Endodermal cell (in vitro differentiated cells): ENCODE measurements around the gene DCANP1. TPM values are rescaled to one million over a fixed set of nuclear protein-coding genes. Genes with fewer than 3 reads are reported as not detected.

Experiments
- DNase-seq: peaks from one replicate; pipeline ENCODE4 v3.0.0-alpha.2; 2017
- H3K27ac ChIP-seq: 2 replicates; pipeline ENCODE4 v1.5.1; 2013; ENCODE audit warnings: mild to moderate bottlenecking, low read depth, low read length, moderate library complexity
- H3K27me3 ChIP-seq: 2 replicates; pipeline ENCODE4 v1.6.1; 2013; ENCODE audit warnings: mild to moderate bottlenecking, low read length, moderate library complexity; ENCODE audit not compliant: insufficient read depth, control insufficient read depth, poor library complexity, severe bottlenecking
- H3K36me3 ChIP-seq: 2 replicates; pipeline ENCODE4 v1.7.0; 2013; ENCODE audit warnings: mild to moderate bottlenecking, low read length, moderate library complexity; ENCODE audit not compliant: control insufficient read depth, insufficient read depth
- H3K4me1 ChIP-seq: one replicate; pipeline ENCODE4 v1.7.0; 2013; ENCODE audit warnings: low read length; ENCODE audit not compliant: control insufficient read depth, insufficient read depth
- H3K4me3 ChIP-seq: 2 replicates; pipeline ENCODE4 v1.5.1; 2013; ENCODE audit warnings: mild to moderate bottlenecking, low read length, moderate library complexity
- H3K9ac ChIP-seq: 2 replicates; pipeline ENCODE4 v1.6.1; 2013; ENCODE audit warnings: mild to moderate bottlenecking, low read length, moderate library complexity; ENCODE audit not compliant: poor library complexity, severe bottlenecking; ENCODE audit errors: extremely low read depth
- H3K9me3 ChIP-seq: 2 replicates; pipeline ENCODE4 v1.6.1; 2013; ENCODE audit warnings: mild to moderate bottlenecking, low read length, moderate library complexity; ENCODE audit not compliant: control insufficient read depth
- H3K27ac Mint-ChIP-seq: 2 replicates; pipeline ENCODE4 v1.8.0; 2020; ENCODE audit warnings: mixed read lengths
- H3K27me3 Mint-ChIP-seq: 2 replicates; pipeline ENCODE4 v1.8.0; 2021; ENCODE audit warnings: mild to moderate bottlenecking, mixed read lengths; ENCODE audit not compliant: insufficient read depth
- H3K36me3 Mint-ChIP-seq: 2 replicates; pipeline ENCODE4 v1.8.0; 2020; ENCODE audit warnings: low read depth, mixed read lengths
- H3K4me1 Mint-ChIP-seq: 2 replicates; pipeline ENCODE4 v1.8.0; 2020; ENCODE audit warnings: mixed read lengths
- H3K4me3 Mint-ChIP-seq: 2 replicates; pipeline ENCODE4 v1.8.0; 2020; ENCODE audit warnings: mild to moderate bottlenecking, moderate library complexity, mixed read lengths
- H3K9me3 Mint-ChIP-seq: 2 replicates; pipeline ENCODE4 v1.8.0; 2020; ENCODE audit warnings: mild to moderate bottlenecking, mixed read lengths
- CTCF ChIP-seq: fragments of 200-600 bp; sonication (generic); conservative IDR thresholded peaks from 2 replicates; pipeline ENCODE4 v1.5.0; 2021; ENCODE audit warnings: antibody characterized with exemption, mild to moderate bottlenecking
- WGBS, 2 experiments: methylation state at CpG; one replicate each; pipeline versions ENCODE4 v1.1.5 to v1.1.7; 2013; ENCODE audit warnings: missing lambda C conversion rate in 2 of 2, mixed read lengths in 1 of 2; ENCODE audit not compliant: insufficient coverage in 1 of 2, insufficient read length in 1 of 2; 5-methylcytosine and 5-hydroxymethylcytosine counted together
- total RNA-seq, 2 donors: library from RNA; stranded (reverse); fragmentation: NEBNext Ultra II Directional in 1 of 2; extraction: Animal tissue kit (Norgen Biotek cat#: 25700) in 1 of 2; gene quantifications; 2 replicates in 1 of 2; 3 replicates in 1 of 2; pipeline ENCODE4 v1.2.1, GENCODE V29; 2021

The DCANP1 gene
- total RNA-seq, 2 donors from 2014 or later: not detected

DNA sequence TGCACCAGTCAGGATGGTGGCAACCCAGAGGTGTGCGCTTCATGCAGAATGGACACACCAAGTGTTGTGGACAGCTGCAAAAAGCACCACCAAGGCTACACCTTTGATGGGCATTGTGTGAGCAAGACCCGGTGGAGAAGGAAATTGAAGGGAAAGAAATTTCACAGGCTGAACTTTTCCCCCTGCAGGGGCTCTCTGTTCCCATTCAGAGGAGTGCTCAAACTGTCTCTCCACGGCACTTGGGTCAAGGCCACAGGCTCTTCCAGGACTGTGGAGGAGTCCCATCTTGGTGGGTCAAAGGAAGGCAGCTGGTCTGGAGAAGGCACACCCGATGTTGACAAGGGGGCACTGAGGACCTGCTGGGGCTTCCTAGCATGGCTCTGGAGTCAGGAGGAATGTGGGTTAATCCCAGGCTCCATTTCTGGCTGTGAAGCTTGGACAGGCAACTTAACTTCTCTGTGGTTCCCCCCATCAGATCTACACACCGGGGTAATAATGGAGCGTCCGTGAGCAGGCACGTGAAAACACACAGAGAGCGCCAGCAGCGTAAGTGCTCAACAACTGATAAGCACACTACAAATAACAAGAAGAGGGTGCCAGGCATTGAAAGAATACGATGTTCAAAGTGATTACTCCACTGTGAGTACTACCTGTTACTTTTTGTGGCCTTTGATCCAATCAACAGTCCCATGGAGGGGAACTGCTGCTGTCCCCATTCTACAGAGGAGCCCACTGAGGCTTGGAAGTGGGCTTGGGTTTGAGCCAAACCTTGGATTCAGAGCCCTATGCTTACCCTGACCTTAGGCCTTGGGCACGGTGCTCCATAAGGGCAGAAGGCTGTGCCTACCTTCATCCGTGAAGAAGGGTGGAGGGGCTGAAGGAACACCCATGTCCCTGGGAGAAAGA is 39.2 kb upstream of the DCANP1 start:
- Histone ChIP-seq H3K4me3 (no peak overlapping the region), H3K9ac (no peak overlapping the region), H3K9me3 (no peaks in the 10 kb centered on the region), H3K27ac (no peak overlapping the region), H3K36me3 (no peaks in the 10 kb centered on the region), H3K27me3 (peaks cover 99% of the 10 kb centered on the region), H3K4me1 (peaks cover 6% of the 10 kb centered on the region)
- no peak overlapping the region for H3K4me3 Mint-ChIP-seq
- H3K27me3 Mint-ChIP-seq: no peaks in the 10 kb centered on the region
- H3K4me1 Mint-ChIP-seq: peaks cover 39% of the 10 kb centered on the region
- H3K27ac Mint-ChIP-seq: no peak overlapping the region
- H3K36me3 Mint-ChIP-seq: no peaks in the 10 kb centered on the region
- no peaks in the 10 kb centered on the region for H3K9me3 Mint-ChIP-seq
- no peak for DNase-seq
- TF ChIP-seq CTCF: no peak
- 88 to 91% methylated on average over 8 to 13 of the region's 13 CpGs for WGBS, 2 experiments

- no peaks in the 10 kb centered on the region for H3K9me3 Mint-ChIP-seq
- TF ChIP-seq CTCF: peak; percentile 42
- Histone ChIP-seq H3K4me1 (no peaks in the 10 kb centered on the region), H3K36me3 (no peaks in the 10 kb centered on the region), H3K27ac (no peak overlapping the region), H3K9me3 (no peaks in the 10 kb centered on the region), H3K27me3 (peaks cover 99% of the 10 kb centered on the region), H3K4me3 (no peak overlapping the region), H3K9ac (no peak overlapping the region)
- H3K4me1 Mint-ChIP-seq: peaks cover 28% of the 10 kb centered on the region
- H3K4me3 Mint-ChIP-seq: no peak overlapping the region
- H3K27me3 Mint-ChIP-seq: no peaks in the 10 kb centered on the region
- DNase-seq: peak; percentile 61
- WGBS, 2 experiments: 40 to 56% methylated on average over 4 to 5 of the region's 5 CpGs
- no peaks in the 10 kb centered on the region for H3K36me3 Mint-ChIP-seq
- H3K27ac Mint-ChIP-seq: no peak overlapping the region
These were observed 37.5 kb upstream of the DCANP1 start for GRCh38 chr5:135484674-135485086.

DNA sequence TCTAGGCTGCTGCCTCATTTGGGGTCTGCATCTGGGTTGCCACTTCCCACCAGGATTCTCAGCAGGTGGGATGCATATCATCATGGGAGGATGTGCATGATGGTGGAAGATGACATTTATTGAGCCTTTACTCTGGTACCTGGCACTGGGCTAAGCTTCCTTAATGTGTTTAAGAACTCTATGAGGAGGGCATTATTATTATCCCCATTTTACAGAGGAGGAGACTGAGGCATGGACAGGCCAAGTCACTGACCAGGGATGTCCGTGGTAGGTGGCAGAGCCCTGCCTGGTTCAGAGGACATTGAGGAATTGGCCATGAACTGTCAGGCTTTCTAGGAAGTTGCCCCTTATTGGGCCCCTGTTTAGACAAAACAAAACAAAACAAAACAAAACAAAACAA is 36.1 kb upstream of the DCANP1 start:
- DNase-seq: no peak
- Mint-ChIP-seq H3K27me3 (peaks cover under 1% of the 10 kb centered on the region), H3K4me1 (peaks cover 32% of the 10 kb centered on the region), H3K9me3 (no peaks in the 10 kb centered on the region), H3K27ac (no peak overlapping the region), H3K4me3 (no peak overlapping the region), H3K36me3 (no peaks in the 10 kb centered on the region)
- Histone ChIP-seq H3K9me3 (no peaks in the 10 kb centered on the region), H3K27me3 (peaks cover 97% of the 10 kb centered on the region), H3K27ac (no peak overlapping the region), H3K9ac (no peak overlapping the region), H3K4me3 (no peak overlapping the region), H3K36me3 (no peaks in the 10 kb centered on the region), H3K4me1 (peaks cover 7% of the 10 kb centered on the region)
- no peak for TF ChIP-seq CTCF
- 86% methylated on average over 1 of the region's 1 CpG for WGBS, 2 experiments
